GM19324 (cell line): ENCODE data around the gene F13A1.
"Not testable (repeated sequence)": the region's sequence is repeated elsewhere in the genome, so short reads cannot be mapped to it uniquely, and the experiment has no call there.

Experiments used
- ATAC-seq: cut with Tn5 transposase; IDR thresholded peaks from one replicate; pipeline ENCODE4 v1.9.1; 2021; ENCODE audit warnings: mild to moderate bottlenecking, moderate library complexity; ENCODE audit not compliant: unreplicated experiment, low FRiP score

The F13A1 gene

GRCh38 chr6:6320901-6321300 lies 439 bp upstream of the F13A1 start:
- ATAC-seq = no peak

GRCh38 chr6:6317825-6318733 lies 2.4 kb downstream of the F13A1 start:
- no peak for ATAC-seq

GRCh38 chr6:6317386-6317785 lies 3.1 kb downstream of the F13A1 start:
- no peak for ATAC-seq

GRCh38 chr6:6315660-6316059 lies 4.8 kb downstream of the F13A1 start:
- ATAC-seq = no peak

- no peak for ATAC-seq
Observed at GRCh38 chr6:6314596-6314995, 5.9 kb downstream of the F13A1 start.

GRCh38 chr6:6312901-6313441 lies 7.5 kb downstream of the F13A1 start:
- ATAC-seq = no peak

- ATAC-seq = no peak
Observed at GRCh38 chr6:6305575-6305974, 14.9 kb downstream of the F13A1 start.

- not testable (repeated sequence) for ATAC-seq
Observed at GRCh38 chr6:6300383-6300782, 20.1 kb downstream of the F13A1 start.

- ATAC-seq = no peak
Observed at GRCh38 chr6:6293317-6293716, 27.1 kb downstream of the F13A1 start.

GRCh38 chr6:6287415-6287814 lies 33.0 kb downstream of the F13A1 start:
- ATAC-seq = no peak

GRCh38 chr6:6285679-6286078 lies 34.8 kb downstream of the F13A1 start:
- no peak for ATAC-seq

- no peak for ATAC-seq
Observed at GRCh38 chr6:6284221-6284966, 36.1 kb downstream of the F13A1 start.

- ATAC-seq = no peak
Observed at GRCh38 chr6:6283746-6284145, 36.7 kb downstream of the F13A1 start.

GRCh38 chr6:6282716-6283115 lies 37.7 kb downstream of the F13A1 start:
- no peak for ATAC-seq

GRCh38 chr6:6277413-6277812 lies 43.0 kb downstream of the F13A1 start:
- no peak for ATAC-seq

- no peak for ATAC-seq
Observed at GRCh38 chr6:6270948-6271535, 49.4 kb downstream of the F13A1 start.

GRCh38 chr6:6260196-6260722 lies 60.2 kb downstream of the F13A1 start:
- ATAC-seq = no peak

GRCh38 chr6:6256886-6257285 lies 63.6 kb downstream of the F13A1 start:
- ATAC-seq = no peak

- no peak for ATAC-seq
Observed at GRCh38 chr6:6256259-6256658, 64.2 kb downstream of the F13A1 start.

GRCh38 chr6:6251555-6252280 lies 68.7 kb downstream of the F13A1 start:
- no peak for ATAC-seq
